Testis (tissue), 3 donors: ENCODE results near the gene GPR31. TPM values are rescaled to one million over a fixed set of nuclear protein-coding genes. Genes with fewer than 3 reads are reported as not detected.

Source experiments
- DNase-seq: peaks from one replicate; pipeline ENCODE4 v3.0.0-alpha.2; 2019
- H3K27ac ChIP-seq, 2 donors: fragments of 200-600 bp; sonication (generic); one replicate each; pipeline ENCODE4 v1.5.1; 2019
- H3K27me3 ChIP-seq: fragments of 200-600 bp; sonication (generic); one replicate; pipeline ENCODE4 v1.5.1; 2019
- H3K36me3 ChIP-seq: fragments of 200-600 bp; sonication (generic); one replicate; pipeline ENCODE4 v1.5.1; 2017; ENCODE audit warnings: low read depth; ENCODE audit errors: missing control alignments
- H3K4me1 ChIP-seq: fragments of 200-600 bp; sonication (generic); one replicate; pipeline ENCODE4 v1.5.1; 2019
- H3K4me3 ChIP-seq, 2 donors: fragments of 200-600 bp; sonication (generic); one replicate each; pipeline ENCODE4 v1.5.1; 2017 to 2019
- H3K9me3 ChIP-seq: fragments of 200-600 bp; sonication (generic); one replicate; pipeline ENCODE4 v1.5.1; 2017
- POLR2A ChIP-seq: fragments of 450-650 bp; IDR thresholded peaks from one replicate; pipeline ENCODE4 v1.6.1; 2017; ENCODE audit warnings: antibody characterized with exemption, mild to moderate bottlenecking, moderate library complexity
- WGBS, 2 donors: methylation state at CpG; one replicate each; pipeline ENCODE4 v1.1.5; 2018; 5-methylcytosine and 5-hydroxymethylcytosine counted together
- intact Hi-C: fragments of 100-400 bp; cut with DNase I; formaldehyde crosslinking; loops from one replicate; pipeline ENCODE4 v1.15.1; 2023; ENCODE audit warnings: low total_unique reads
- polyA plus RNA-seq: library from polyadenylated mRNA; stranded (reverse); fragments of 350-450 nt; fragmentation: Illumina TruSeq; extraction: RNeasy Lipid Tissue Mini Kit (QIAGEN cat#74804); gene quantifications from one replicate; pipeline ENCODE4 v1.2.3, GENCODE V29; 2014; ENCODE audit warnings: low read depth, low replicate concordance; ENCODE audit not compliant: insufficient read depth
- total RNA-seq, 2 donors: library from RNA; depleted of rRNA; stranded (reverse); fragments of >200 nt; gene quantifications; one replicate each; pipeline ENCODE4 v1.2.3, GENCODE V29; 2016
- TF ChIP-seq, protein P1 (sequence below), 3 experiments: fragments of 450-650 bp in 2 of 3; fragments of 200-600 bp in 1 of 3; sonication (generic) in 1 of 3; IDR thresholded peaks; one replicate each; pipeline ENCODE4 v1.5.1; 2016 to 2019; ENCODE audit warnings: antibody characterized with exemption in 3 of 3, mild to moderate bottlenecking in 2 of 3, moderate library complexity in 1 of 3

Gene GPR31
- total and polyA plus RNA-seq, 3 donors from 2014 or later = 0.19 to 0.71 (median 0.20) TPM

DNA sequence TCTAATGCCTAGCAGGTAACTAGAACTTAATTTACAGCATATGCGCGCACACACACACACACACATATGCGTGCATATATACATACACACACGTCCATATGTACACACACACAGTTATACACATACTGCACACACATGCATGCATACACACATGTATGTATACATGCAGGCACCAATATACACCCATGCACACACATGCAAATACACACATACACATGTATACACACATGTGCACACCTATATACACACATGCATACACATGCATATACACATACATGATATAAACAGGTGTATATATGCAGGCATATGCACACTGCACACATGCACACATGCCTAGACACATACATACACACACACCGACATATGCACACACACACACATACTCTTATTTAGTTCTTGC is 33.0 kb downstream of the GPR31 start:
- DNase-seq = no peak
- no peak for TF ChIP-seq POLR2A
- TF ChIP-seq, protein P1, sequence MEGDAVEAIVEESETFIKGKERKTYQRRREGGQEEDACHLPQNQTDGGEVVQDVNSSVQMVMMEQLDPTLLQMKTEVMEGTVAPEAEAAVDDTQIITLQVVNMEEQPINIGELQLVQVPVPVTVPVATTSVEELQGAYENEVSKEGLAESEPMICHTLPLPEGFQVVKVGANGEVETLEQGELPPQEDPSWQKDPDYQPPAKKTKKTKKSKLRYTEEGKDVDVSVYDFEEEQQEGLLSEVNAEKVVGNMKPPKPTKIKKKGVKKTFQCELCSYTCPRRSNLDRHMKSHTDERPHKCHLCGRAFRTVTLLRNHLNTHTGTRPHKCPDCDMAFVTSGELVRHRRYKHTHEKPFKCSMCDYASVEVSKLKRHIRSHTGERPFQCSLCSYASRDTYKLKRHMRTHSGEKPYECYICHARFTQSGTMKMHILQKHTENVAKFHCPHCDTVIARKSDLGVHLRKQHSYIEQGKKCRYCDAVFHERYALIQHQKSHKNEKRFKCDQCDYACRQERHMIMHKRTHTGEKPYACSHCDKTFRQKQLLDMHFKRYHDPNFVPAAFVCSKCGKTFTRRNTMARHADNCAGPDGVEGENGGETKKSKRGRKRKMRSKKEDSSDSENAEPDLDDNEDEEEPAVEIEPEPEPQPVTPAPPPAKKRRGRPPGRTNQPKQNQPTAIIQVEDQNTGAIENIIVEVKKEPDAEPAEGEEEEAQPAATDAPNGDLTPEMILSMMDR (IDR thresholded peaks at IDR 0.05) = no peak
- H3K27me3 ChIP-seq = no peaks in the 10 kb centered on the region
- no peaks in the 10 kb centered on the region for H3K9me3 ChIP-seq
- H3K4me1 ChIP-seq = no peaks in the 10 kb centered on the region
- H3K27ac ChIP-seq = no peak overlapping the region
- WGBS, 2 donors = 82 to 92% methylated on average over 5 of the region's 5 CpGs
- H3K4me3 ChIP-seq = no peak overlapping the region
- intact Hi-C loops = no loop called here
- H3K36me3 ChIP-seq = no peaks in the 10 kb centered on the region

DNA sequence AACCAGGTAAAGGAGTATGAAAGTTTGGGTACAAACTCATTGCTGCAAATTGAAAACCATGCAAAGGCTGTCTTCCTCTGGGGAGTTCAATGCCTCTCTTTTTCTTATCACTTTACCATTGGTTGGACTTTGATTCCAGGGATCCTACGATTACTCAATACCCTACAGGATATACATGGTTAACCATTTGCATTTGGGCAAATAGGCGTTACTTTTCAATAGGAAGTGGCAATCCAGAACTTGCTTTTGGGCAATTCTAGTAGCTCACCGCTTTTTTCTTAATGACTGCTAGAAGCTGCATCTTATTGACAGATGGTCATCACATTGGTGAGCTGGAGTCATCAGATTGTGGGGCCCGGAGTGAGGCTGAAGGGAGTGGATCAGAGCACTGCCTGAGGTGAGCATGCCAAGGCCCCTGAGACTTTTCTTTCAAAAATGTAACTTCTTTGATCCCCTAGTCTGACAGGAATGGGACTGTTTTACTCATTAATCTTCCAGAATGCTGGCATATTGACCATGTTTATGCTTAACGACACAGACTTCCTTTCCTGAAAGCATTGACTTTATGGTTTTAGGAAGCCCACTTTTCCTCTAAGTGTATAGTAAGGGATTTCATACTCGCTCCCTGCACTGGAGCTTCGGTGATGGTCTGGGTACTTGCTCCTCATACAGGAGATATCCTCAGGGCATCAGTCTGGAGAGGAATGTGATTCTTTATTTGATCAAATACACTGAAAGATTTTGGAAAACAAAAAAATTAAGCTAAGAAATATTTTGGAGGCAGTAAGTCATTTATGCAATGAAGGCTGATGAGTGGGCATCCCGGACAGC is 34.7 kb downstream of the GPR31 start, which contains the start of gene CCR6:
TSS of gene CCR6 (plus strand) at position 270 of the 831 bp plus-strand sequence. CDS start 13,039 bp downstream, outside the sequence.
- intact Hi-C loops = no loop called here
- no peak for DNase-seq
- no peaks in the 10 kb centered on the region for H3K27me3 ChIP-seq
- H3K4me3 ChIP-seq = no peak within 1 kb of the TSS
- H3K9me3 ChIP-seq = no peaks in the 10 kb centered on the region
- no peak within 1 kb of the TSS for H3K27ac ChIP-seq
- WGBS, 2 donors = 75 to 81% methylated on average over 8 of the region's 8 CpGs
- TF ChIP-seq, protein P1 (IDR thresholded peaks at IDR 0.05) = no peak
- no peak for TF ChIP-seq POLR2A
- H3K36me3 ChIP-seq = no peaks in the 10 kb centered on the region
- H3K4me1 ChIP-seq = no peaks in the 10 kb centered on the region

DNA sequence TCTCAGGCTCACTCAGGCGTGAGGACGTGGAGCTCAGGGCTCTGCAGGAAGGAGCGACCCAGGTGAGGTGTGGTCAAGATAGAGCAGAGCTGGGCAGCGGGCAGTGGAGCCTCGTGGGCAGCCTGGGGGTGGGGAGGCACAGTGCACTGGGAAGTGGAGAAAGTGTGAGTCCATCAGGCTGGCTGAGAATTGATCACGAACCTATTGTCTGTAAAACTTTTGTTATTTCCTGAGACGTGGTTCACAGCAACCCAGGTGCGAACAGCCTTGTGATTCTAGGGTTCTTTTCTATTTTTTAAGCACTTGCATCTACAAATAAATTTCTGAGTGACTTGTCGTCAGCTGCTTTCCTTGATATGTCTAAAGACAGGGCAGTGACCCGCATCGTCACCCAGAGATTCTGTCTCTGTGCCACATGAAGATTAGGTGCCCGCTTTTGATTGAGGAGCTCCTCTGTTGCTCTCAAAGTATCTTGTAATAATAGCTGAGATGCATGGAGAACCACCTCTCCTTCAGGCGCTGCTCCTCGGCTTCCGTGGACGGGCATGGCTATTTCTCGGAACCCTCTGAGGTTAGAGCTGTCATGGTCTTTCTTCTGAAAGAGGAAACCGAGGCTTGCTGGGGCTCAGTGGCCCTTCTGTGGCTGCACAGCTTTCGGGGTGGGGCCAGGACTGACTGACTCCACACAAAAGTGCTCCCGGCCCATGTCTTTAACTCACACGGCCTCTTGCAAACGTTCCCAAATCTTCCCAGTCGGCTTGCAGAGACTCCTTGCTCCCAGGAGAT is 35.5 kb downstream of the GPR31 start:
- intact Hi-C loops = no loop called here
- no peak for DNase-seq
- Histone ChIP-seq H3K4me3 (no peak overlapping the region), H3K9me3 (no peaks in the 10 kb centered on the region), H3K27ac (no peak overlapping the region), H3K4me1 (no peaks in the 10 kb centered on the region), H3K27me3 (no peaks in the 10 kb centered on the region), H3K36me3 (no peaks in the 10 kb centered on the region)
- TF ChIP-seq, protein P1 (IDR thresholded peaks at IDR 0.05) = no peak
- TF ChIP-seq POLR2A = no peak
- WGBS, 2 donors = 87 to 88% methylated on average over 21 to 23 of the region's 23 CpGs

DNA sequence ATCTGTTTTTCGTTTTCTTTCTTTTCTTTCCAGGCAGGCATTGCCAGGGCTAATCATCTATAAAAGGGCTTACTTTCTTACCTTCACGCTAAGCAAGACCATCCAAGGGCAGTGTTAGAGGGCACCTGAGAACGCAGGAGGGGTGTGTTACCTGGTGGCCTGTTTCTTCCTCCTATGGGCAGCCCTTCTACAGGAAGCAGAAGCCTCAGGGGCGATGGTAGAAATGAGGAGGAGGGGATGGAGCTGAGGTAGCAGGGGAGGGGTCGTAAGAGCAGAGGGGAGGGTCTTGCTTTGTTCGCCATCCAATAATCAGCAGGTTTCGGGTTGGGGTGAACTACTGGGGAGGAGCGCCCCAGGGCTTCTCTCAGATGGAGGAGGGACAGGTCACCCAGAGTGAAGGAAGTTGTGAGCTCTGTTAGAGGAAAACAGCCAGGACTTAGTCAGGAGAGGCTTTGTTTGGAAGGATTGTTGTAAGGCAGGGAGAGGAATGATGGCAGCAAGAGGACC is 36.4 kb downstream of the GPR31 start:
- H3K27me3 ChIP-seq = no peaks in the 10 kb centered on the region
- TF ChIP-seq, protein P1 (IDR thresholded peaks at IDR 0.05) = no peak
- TF ChIP-seq POLR2A = no peak
- no peaks in the 10 kb centered on the region for H3K36me3 ChIP-seq
- H3K27ac ChIP-seq = no peak overlapping the region
- no peak for DNase-seq
- no peaks in the 10 kb centered on the region for H3K9me3 ChIP-seq
- 91 to 93% methylated on average over 8 of the region's 8 CpGs for WGBS, 2 donors
- H3K4me1 ChIP-seq = peaks cover 3% of the 10 kb centered on the region
- no peak overlapping the region for H3K4me3 ChIP-seq
- intact Hi-C loops = no loop called here
